Measurements from ENCODE around the gene SAE1. TPM values are rescaled to one million over a fixed set of nuclear protein-coding genes. Genes with fewer than 3 reads are reported as not detected.

The SAE1 gene
- total RNA-seq, 2 experiments from 2014 or later, result 125 to 127 TPM

DNA sequence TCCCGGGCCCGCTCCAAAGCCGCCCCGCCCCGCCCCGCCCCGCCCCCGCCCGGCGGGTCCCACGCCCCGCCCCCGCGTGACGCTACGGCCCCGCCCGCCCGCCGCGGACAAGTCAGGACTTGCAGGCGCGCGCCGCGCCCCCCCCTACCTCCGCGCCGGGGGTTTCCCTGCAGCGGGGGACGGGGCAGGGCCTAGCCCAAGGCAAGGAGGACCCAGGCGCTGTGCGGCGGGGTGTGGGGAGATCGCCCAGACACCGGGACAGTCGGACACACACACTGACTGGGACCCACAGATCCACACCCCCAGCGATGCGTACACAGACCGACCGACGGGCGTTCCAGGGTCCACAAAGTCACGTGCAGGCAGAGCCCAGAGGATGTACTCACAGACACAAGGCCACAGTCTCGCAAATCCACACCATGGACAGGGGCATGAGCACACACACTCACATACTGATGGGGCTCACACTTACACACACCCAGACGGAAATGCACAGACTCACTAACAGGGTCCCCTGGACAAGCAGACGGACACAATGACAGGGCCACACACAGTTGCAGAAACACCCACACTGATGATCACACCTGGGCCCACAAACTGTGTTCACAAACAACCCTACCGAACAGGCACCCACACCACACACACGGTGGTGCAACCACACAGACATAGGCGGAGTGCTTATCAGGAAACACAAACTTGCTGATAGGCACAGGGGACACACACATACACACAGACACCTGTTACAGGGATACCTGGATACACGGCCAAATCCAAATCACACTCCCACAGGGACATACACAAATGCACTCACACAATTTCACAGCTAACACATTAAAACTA lies 100.8 kb downstream of the SAE1 start:
- ChIA-PET POLR2A (interaction anchor here (1.0 to 3.4 kb wide), 5 partner anchors 10 to 45 kb away, joined by 3 to 36 read pairs (median 6); partner anchors contain the start of gene CCDC9), CTCF (interaction anchor here (1.0 to 2.4 kb wide), 5 partner anchors 11 to 218 kb away, joined by 4 to 18 read pairs (median 7); no protein-coding TSS in a partner anchor)
- H3K27ac Mint-ChIP-seq, result peak overlapping the region; percentile 72
- peaks cover 4% of the 10 kb centered on the region for H3K36me3 Mint-ChIP-seq (ENCODE audit: low read depth)
- H3K4me1 Mint-ChIP-seq (ENCODE audit: low read depth), result peaks cover 20% of the 10 kb centered on the region
- no peaks in the 10 kb centered on the region for H3K9me3 Mint-ChIP-seq
- ATAC-seq (peak; percentile 59), DNase-seq (peak; percentile 93)
- TF ChIP-seq, protein P1, sequence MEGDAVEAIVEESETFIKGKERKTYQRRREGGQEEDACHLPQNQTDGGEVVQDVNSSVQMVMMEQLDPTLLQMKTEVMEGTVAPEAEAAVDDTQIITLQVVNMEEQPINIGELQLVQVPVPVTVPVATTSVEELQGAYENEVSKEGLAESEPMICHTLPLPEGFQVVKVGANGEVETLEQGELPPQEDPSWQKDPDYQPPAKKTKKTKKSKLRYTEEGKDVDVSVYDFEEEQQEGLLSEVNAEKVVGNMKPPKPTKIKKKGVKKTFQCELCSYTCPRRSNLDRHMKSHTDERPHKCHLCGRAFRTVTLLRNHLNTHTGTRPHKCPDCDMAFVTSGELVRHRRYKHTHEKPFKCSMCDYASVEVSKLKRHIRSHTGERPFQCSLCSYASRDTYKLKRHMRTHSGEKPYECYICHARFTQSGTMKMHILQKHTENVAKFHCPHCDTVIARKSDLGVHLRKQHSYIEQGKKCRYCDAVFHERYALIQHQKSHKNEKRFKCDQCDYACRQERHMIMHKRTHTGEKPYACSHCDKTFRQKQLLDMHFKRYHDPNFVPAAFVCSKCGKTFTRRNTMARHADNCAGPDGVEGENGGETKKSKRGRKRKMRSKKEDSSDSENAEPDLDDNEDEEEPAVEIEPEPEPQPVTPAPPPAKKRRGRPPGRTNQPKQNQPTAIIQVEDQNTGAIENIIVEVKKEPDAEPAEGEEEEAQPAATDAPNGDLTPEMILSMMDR (IDR thresholded peaks at IDR 0.05), result no peak
- H3K4me3 Mint-ChIP-seq, result peak overlapping the region; percentile 65
- intact Hi-C loops (cut with micrococcal nuclease), result no loop called here
- no peaks in the 10 kb centered on the region for H3K27me3 Mint-ChIP-seq

DNA sequence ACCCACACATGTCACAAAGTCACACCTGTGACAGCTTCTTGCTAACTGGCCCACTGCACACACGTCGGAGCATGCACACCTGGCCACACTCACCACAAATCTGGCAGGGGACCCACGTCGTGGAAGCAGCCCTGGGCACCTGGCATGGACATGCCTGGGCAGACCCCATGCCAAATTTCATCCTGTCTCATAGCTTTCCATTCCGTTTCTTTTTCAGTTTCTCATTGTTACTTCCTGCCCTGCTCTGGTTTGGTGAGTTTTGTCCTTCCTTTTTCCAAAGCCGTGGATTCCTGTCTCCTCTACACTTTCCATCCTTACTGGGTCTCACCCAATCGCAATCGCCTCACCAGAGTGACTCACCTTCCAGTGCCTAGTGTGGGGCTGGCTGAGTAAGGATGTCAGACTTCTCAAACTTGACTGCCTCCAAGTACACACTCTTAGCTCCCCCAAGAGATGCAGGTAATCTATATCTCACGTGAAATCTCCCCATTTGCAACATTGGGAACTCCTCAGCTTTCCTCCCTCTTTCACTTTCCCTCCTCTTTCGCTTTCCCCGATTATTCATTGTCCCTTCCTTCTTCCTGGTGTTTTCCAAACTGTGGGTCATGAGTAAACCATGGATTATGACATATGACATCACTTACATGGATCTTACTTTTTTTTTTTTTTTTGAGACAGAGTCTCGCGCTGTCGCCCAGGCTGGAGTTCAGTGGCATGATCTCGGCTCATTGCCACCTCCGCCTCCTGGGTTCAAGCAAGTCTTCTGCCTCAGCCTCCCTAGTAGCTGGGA lies 102.0 kb downstream of the SAE1 start:
- Mint-ChIP-seq H3K9me3 (no peaks in the 10 kb centered on the region), H3K27me3 (no peaks in the 10 kb centered on the region), H3K4me1 (ENCODE audit: low read depth) (peaks cover 16% of the 10 kb centered on the region), H3K4me3 (peak overlapping the region; percentile 65), H3K36me3 (ENCODE audit: low read depth) (no peaks in the 10 kb centered on the region), H3K27ac (peak overlapping the region; percentile 80)
- intact Hi-C loops (cut with micrococcal nuclease), result no loop called here
- ChIA-PET POLR2A (interaction anchor here (0.6 to 3.4 kb wide), 9 partner anchors 8 to 153 kb away, joined by 3 to 36 read pairs (median 3); partner anchors contain the start of genes CCDC9 and DHX34), CTCF (interaction anchor here (1.0 to 2.4 kb wide), 5 partner anchors 10 to 219 kb away, joined by 4 to 18 read pairs (median 7); no protein-coding TSS in a partner anchor)
- ATAC-seq (no peak), DNase-seq (peak; percentile 63)
- TF ChIP-seq, protein P1 (IDR thresholded peaks at IDR 0.05), result no peak

DNA sequence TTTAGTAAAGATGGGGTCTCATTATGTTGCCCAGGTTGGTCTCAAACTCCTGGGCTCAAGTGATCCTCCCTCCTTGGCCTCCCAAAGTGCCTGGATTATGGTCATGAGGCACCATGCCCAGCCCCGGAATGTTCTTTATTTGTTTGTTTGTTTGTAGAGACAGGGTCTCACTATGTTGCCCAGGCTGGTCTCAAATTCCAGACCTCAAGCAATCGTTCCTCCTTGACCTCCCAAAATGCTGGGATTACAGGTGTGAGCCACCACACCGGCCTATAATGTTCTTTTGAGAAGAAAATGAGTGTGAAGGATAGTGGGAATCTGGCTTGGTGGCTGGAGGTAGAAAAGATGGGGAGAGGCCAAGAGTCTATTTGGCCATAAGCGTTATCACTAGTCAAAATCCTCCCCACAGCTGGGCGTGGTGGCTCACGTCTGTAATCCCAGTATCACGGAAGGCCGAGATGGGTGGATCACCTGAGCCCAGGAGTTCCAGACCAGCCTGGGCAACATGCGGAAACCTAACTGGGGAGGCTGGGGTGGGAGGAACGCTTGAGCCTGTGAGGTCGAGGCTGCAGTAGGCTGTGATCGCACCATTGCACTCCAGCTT lies 105.5 kb downstream of the SAE1 start:
- no peak overlapping the region for H3K27ac Mint-ChIP-seq
- DNase-seq, result no peak
- H3K36me3 Mint-ChIP-seq (ENCODE audit: low read depth), result no peaks in the 10 kb centered on the region
- H3K4me3 Mint-ChIP-seq, result no peak overlapping the region
- intact Hi-C loops (cut with micrococcal nuclease), result no loop called here
- H3K27me3 Mint-ChIP-seq, result no peaks in the 10 kb centered on the region
- H3K4me1 Mint-ChIP-seq (ENCODE audit: low read depth), result peaks cover 29% of the 10 kb centered on the region
- ATAC-seq, result no peak
- H3K9me3 Mint-ChIP-seq, result no peaks in the 10 kb centered on the region
- POLR2A ChIA-PET, result no interaction called here
- CTCF ChIA-PET, result interaction anchor here (0.9 to 2.4 kb wide), 2 partner anchors 10 to 26 kb away, joined by 3 to 8 read pairs; no protein-coding TSS in a partner anchor
- TF ChIP-seq, protein P1 (IDR thresholded peaks at IDR 0.05), result no peak

DNA sequence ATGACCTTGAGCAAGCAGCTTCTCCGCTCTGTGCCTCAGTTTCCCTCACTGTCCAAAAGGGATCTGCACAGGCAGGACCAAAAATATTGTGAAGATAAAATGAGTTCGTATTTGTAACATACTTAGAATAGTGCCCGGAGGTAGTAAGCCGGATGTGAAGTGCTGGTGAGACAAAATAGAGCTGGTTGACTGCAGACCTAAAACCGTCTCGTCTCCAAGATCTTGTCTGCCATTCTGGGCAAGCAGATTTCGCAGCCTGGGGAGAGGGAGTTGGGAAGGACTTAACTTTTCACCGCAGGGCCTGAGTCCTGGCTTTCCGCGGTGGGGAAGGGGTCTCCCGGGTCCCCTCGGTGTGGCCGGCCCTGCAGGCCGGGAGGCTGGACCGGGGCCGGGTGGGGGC lies 108.5 kb downstream of the SAE1 start:
- intact Hi-C loops (cut with micrococcal nuclease), result no loop called here
- ChIA-PET POLR2A (interaction anchor here (2.0 to 4.3 kb wide), 2 partner anchors 13 to 80 kb away, joined by 9 to 23 read pairs; no protein-coding TSS in a partner anchor), CTCF (interaction anchor here (1.9 to 2.3 kb wide), 2 partner anchors 13 to 29 kb away, joined by 6 to 8 read pairs; no protein-coding TSS in a partner anchor)
- TF ChIP-seq, protein P1 (IDR thresholded peaks at IDR 0.05), result no peak
- Mint-ChIP-seq H3K36me3 (ENCODE audit: low read depth) (peaks cover 3% of the 10 kb centered on the region), H3K9me3 (no peaks in the 10 kb centered on the region), H3K27me3 (no peaks in the 10 kb centered on the region), H3K4me1 (ENCODE audit: low read depth) (peaks cover 20% of the 10 kb centered on the region), H3K4me3 (peak overlapping the region; percentile 40), H3K27ac (no peak overlapping the region)
- no peak for ATAC-seq
- peak; percentile 22 for DNase-seq

Data from activated CD8-positive, alpha-beta T cell treated with anti-CD3 and anti-CD28 coated beads for 36 hours (primary cell).